Iris pigment epithelial cell (primary cell): ENCODE results near the gene CMTM1.
"Not testable (repeated sequence)": the region's sequence is repeated elsewhere in the genome, so short reads cannot be mapped to it uniquely, and the experiment has no call there.

Experiments used
- DNase-seq: peaks from one replicate; pipeline ENCODE4 v3.0.0-alpha.2; 2011; ENCODE audit warnings: low read depth

The CMTM1 gene

DNA sequence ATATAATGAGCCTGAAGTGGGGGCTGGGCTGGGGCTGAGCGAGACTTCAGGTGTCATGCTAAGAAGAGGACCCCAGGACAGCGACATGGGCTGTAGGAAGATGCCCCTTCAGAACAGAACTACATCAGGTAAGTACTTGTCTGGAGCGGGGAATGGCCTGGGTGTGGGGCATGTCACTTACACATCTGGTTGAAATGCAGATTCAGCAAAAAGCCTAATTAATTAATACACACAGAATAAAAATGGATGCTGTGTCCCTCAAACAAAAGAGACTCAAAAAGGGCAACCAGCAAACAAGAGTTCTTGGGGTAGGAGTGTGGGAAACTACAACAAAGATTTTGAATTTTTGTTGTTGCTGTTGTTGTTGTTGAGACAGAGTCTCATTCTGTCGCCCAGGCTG is 24.8 kb downstream of the CMTM1 start:
- DNase-seq = no peak

DNA sequence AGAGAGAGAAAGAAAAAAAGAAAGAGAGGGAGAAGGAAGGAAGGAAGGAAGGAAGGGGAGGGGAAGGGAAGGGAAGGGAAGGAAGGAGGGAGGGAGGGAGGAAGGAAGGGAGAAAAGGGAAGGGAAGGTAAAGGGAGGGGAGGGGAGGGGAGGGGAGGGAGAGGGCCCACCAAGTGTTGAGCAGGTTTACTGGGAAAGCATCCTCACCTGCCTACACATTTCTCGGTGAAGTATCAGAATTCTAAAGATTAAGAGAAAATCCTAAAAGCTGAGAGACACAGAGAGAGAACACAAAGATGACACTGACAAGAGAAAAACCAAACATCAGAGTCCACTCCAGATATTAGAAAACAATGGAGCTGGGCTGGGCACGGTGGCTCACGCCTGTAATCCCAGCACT is 26.0 kb downstream of the CMTM1 start:
- no peak for DNase-seq

DNA sequence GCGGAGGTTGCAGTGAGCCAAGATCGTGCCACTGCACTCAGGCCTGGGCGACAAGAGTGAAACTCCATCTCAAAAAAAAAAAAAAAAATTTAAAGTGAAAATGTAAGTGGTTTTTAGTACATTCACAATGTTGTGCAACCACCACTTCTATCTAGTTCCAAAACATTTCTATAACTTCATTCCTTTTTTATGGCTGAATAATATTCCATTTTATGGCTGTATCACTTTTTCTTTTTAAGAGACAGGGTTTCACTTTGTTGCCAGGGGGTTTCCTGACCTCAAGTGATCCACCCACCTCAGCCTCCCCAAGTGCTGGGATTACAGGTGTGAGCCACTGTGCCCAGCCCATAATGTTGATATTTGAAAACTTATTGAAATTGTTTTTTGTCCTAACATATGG is 26.6 kb downstream of the CMTM1 start:
- no peak for DNase-seq

DNA sequence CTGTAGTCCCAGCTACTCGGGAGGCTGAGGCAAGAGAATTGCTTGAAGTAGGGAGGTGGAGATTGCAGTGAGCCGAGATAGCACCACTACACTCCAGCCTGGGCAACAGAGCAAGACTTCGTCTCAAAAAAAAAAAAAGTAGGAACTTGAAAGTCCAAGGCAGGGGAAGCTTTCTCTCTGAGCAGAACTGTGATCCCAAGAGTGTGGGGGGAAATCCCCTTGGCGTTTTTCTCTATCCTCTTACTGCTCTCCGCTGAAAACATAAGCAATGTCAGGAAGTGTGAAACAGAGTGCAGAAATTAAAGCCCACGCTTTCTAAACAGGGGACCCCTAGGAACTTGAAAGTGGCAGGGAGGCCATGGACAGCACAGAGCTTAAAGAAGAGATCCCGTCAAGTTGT is 28.5 kb downstream of the CMTM1 start:
- no peak for DNase-seq

DNA sequence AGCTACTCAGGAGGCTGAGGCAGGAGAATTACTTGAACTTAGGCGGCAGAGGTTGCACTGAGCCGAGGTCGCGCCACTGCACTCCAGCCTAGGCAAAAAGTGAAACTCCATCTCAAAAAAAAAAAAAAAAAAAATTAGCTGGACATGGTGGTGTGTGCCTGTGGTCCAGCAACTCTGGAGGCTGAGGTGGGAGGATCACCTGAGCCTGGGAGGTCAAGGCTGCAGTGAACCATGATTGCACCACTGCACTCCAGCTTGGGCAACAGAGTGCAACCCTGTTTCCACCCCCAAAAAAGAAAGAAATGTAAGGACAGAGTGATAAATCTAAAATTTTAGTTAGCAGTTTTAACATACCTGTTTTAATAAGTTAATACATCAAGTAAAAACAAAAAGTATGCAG is 30.3 kb downstream of the CMTM1 start:
- DNase-seq = not testable (repeated sequence)

DNA sequence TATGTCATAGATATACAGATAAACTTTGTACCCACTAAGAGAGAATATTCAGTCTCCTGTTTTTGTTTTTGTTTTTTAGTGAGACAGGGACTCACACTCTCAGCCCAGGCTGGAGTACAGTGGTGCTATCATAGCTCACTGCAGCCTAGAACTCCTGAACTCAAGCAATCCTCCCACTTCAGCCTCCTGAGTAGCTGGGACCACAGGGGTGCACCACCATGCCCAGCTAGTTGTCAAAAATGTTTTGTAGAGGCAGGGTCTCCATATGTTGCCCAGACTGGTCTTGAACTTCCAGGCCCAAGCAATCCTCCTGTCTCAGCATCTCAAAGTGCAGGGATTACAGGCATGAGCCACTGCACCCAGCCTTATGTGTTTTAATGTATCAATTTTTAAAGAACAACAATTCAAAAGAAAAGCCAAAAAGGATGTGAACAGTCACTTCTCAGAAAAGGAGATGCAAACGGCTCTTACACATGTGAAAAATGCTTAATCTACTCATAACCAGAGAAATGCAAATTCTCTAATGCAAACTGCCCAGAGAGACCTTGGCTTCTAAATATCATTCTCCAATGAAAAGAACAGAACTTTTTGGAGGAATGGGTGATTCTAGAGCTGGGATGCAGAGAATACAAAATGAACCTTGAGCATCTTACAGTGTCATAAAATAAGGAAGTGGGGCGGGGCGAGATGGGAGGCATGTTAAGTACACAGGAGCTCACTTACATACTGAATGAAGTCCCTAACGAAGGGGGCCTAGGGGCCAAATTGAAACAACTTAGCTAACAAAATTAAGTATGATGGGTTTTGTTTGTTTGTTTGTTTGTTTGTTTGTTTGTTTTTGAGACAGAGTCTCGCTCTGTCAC is 31.0 kb downstream of the CMTM1 start:
- no peak for DNase-seq

DNA sequence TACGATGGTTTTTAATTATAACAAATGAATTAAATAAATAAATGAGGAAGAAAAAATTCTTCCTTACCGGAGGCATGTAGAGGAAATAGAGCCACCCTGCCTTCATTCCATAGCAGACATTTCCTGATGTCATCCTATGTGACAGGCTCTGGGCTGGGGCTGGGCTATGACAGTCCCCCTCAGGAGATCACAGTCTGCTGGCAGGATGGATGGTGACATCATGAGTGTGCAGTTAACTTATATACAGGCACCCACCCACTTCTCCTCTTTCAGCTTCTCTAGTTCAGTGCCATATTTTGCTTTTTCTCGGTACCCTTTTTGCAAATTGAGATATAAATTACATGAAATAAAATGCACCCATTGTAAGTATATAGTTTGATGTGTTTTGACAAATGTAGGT is 31.9 kb downstream of the CMTM1 start:
- no peak for DNase-seq

DNA sequence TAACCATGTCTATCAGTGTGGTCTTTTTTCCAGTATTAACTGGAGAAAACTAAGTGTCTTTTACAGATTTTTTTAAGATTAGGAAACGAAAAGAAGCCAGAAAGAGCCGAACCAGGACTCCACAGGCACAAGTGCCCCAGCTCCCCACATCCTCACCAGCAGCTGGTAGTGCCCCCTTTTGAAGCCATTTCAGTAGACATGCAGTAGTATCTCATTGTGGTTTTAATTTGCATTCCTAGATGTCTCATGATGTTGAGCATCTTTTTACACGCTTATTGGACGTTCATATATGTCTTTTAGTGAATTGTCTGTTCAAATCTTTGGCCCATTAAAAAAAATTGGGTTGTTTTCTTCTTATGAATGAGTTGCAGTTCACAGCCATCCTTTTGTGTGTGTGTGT is 33.5 kb downstream of the CMTM1 start:
- DNase-seq = no peak

DNA sequence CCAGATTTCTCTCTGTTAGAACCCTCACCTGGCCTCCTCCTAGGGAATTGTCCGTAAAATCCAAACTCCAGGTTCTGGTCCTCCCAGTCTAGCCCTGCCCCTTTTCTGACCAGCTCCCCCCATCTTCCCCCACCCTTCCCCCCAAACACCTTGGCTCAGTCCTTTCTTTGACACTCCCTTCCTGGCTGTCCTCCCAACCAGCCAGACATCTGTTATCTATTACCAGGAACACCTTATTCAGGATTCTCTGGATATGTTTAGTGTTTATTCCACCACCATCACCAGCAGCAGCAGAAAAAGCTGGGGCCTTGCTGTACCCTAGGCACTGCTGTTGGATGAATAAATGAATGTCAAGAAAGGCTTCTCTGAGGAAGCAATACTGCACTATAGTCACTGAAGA is 34.2 kb downstream of the CMTM1 start:
- DNase-seq = no peak

DNA sequence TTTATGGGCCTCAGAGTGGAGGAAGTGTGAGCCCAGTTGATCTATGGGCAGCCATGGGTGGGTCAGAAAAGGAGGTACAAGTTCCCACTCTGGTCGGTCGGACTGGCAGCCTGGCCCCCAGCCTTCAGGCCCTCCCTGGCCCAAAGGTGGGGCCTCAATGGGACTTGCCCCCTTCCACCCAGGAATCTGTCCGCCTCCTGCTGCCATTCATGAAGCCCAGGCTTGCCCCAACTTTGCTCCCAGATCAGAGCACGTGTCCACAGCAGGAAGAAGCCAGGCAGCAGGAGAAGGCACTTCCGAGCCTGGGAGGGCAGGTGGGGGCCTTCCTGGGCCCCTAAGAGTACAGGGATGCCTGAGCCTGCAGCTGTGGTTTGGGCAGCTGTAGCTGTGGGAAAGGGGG is 35.2 kb downstream of the CMTM1 start:
- no peak for DNase-seq

DNA sequence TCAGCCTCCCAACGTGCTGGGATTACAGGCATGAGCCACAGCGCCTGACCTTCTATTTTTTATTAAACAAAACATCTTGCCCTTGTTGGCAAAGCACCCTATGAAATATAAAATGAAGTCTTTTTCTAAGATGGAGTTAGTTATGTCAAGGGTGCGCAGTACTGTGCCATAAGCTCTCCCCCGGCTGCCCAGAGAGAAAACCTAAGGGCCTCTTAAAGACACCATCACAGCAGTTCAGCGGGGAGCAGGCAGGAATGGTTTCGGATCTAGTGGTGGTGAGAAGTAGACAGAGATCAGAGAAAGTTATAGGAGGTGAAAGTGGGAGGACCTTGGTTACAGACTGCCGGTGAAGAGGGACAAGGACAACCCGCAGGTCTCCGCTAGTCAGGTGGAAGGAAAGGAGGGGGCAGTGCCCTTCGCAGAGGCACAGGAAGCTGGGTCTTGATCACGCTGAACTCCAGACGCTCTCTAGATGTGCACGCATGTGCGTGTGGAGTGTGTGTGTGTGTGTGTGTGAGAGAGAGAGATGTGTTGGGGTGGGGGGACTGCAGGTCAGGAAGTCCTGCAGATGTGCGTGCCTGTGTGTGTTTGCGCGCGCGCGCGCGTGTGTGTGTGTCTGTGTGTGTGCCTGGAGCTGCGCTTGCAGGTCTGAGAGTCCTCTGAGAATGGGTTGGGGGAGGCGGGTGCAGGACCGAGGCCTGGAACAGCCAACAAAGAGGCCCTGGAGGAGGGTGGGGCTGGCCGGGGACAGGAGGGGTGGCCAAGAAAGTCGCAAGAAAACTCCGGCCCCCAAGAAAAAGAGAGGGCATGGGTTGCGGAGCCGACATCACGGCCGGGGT is 37.5 kb downstream of the CMTM1 start:
- peak; percentile 72 for DNase-seq

DNA sequence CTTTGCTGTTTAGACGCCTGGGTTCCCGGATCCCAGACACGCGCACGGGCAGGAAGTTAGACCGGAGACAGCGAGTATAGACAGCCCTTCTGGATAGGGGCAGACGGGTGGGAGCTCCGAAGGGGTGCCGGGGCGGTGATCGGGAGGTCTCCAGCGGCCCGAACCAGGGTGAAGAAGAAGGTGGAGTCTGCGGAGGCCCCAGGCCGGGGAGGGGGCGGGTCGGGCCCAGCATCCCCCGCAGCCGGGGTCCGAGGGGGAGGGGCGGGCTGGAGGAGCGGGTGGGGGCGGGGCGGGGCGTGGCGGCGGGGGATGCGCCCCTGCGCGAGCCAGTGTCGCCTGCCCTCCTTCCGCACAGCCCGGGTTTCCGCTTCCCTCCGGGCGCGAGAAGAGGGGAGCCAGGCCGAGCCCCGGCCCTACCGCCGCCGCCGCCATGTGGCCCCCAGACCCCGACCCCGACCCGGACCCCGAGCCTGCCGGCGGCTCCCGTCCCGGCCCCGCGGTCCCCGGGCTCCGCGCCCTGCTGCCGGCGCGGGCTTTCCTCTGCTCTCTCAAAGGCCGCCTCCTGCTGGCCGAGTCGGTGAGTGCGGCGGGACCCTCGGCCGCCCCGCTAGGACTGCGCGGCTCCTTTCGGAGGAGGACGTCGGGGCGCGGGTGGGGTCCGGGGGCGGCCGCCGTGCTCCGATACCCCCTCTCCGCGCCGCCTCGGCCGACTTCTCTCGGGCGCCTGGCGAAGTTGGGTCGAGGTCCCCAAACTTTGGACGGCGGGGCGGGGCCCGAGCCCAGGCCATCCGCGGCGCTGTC is 38.3 kb downstream of the CMTM1 start, which contains the start of gene CMTM3:
CMTM3 (plus strand) TSS at position 329 of the 801 bp plus-strand sequence; CDS start at position 431, 102 bp downstream.
- peak; percentile 67 for DNase-seq

DNA sequence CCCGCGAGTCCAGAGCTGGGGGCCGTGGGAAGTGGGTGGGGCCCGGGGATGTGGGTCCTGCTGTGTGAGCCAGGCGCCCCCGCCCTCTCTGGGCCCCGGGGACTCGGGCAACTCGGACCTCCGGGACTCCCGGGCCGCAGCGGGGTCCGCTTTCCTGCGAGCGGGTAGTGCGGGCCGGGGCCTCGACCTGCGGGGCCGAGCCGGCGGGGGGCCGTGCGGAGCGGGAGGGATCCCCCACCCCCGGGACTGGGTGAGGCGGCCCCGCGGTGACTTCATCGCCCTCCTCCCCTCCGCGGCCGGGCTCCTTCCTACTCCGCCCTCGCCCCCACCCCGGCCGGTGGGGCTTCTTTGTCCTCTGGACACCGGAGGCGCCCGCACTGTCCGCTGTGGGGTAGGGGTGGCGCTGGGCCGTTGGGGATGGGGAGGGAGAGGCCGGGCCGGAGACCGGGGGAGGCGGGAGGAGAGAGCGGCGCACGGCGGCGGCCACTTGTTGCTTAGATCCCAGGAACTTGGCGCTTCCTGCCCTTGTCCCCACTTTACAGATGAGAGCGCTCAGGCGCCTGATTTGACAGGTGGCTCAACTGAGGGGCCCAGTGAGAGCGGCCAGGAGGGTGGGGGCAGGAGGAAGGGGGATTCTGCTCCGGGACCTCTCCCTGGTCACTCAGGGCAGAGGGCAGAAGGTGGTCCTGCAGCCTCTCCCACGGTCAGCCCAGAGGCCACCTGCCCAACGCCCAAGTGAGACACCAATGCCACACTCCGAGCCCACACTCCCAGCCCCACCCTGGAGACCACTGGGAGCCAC is 39.1 kb downstream of the CMTM1 start:
- DNase-seq = peak; percentile 53

DNA sequence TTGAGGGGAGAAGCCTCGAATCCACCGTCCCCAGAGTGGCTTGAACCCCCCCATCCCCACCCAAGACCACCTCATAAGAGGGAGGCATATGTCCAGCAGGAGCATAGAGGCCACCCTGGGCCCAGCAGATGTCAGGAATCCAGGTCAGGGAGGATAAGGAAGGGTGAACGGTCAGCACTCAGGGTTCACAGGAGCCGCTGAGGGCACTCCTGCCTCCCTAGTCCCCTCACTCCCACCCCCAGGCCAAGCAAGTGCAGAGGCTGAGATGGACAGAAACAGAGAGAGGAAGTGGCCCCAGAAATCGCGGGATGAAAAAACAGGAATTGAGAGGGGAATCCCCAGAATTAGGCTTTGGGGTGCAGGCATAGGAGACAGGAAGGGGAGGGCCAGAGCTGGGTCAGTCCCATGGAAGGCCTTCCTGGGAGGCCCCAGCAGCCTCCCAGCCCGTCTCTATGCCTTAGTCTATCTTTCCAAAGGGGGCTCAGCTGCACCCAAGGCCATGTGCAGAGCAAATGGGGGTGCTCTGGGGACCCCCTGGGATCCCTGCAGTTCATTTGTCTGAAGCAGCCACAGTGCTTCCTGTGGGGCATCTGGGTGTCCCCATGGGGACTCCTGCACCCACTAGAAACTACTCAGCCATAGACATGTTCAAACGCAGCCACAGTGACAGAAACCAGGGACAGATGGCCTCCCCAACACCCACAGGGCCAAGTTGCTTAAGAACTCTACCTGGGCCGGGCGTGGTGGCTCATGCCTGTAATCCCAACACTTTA is 39.9 kb downstream of the CMTM1 start:
- no peak for DNase-seq

DNA sequence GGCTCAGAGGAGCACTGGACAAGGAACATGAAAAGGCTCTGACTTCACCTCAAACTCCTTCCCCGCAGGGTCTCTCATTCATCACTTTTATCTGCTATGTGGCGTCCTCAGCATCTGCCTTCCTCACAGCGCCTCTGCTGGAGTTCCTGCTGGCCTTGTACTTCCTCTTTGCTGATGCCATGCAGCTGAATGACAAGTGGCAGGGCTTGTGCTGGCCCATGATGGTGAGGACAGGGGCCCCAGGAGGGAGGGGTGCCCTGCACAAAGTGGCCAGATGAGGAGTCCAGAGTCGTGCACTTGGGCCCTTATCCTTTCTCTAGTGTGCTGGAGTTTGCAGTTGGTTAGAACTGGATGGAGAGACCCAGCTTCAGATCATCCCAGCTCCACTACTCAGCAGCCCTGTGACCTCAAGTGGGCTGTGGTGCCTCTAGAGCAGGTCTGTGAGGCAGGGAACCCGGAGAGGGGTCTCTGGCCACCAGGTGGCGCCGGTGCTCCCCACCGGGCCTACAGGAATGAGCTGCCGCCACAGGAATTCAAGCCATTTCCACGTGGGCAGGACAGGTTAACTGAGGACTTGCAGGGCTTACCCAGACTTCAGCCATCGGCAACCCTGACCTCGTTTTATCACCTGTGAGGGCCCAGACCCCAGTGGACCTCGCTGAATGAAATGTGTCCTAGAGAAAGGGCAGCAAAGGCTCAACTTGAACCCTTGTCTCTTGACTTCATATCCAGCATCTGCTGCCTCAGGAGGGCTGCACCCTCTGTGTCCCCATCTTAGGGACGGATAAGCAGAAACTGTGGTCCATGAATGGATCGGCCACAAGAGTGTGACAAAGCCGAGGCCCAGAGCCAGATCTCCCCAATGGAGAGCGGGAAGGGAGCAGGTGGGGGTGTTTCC is 42.3 kb downstream of the CMTM1 start:
- DNase-seq = peak; percentile 88

DNA sequence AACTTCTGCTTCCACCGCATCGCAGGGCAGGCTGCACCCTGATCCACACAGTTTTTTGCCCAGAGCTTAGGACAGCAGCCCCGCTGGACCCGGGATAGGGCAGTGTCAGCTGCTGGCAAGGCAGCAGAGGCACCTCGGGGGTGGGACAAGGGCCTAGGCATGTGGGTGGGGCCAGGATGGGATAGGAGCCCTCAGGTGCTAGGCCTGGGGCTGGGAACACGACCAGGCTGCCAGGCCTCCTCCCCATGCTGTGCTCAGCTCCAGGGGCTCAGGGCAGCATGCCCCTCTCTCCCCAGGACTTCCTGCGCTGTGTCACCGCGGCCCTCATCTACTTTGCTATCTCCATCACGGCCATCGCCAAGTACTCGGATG is 42.9 kb downstream of the CMTM1 start:
- DNase-seq = no peak

DNA sequence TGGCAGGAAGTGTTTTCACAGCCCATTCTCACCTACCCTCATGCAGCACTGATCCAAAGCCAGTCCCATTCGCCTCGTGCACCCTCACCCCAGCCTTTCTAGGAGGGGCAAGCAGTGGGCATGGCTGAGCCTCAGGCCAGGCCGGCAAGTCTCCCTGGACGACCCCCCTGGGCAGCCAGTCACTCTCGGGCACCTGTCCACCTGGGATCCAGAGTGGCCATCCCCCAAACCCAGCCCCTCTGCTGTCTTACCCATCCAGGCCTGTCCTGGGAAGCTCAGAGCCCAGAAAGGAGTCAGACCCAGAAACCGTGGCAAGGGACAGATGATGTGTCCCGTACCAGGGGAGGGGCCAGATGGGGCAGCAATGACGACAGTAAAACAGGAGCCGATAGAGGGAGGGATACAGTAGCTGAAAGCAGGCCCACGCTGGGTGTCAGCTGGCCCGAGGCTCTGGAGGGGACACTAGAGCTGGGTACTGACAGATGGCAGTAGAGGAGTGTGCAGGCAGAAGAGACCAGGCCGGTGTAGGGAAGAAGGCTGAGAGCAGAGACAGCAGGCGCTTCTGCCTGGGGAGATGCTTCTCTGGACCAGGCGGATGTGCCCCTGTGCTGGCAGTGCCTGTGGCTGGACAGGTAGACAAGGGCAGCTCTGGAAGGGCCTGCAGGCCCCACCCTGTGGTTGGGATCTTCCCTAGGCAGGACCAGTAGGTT is 44.0 kb downstream of the CMTM1 start:
- DNase-seq = no peak

DNA sequence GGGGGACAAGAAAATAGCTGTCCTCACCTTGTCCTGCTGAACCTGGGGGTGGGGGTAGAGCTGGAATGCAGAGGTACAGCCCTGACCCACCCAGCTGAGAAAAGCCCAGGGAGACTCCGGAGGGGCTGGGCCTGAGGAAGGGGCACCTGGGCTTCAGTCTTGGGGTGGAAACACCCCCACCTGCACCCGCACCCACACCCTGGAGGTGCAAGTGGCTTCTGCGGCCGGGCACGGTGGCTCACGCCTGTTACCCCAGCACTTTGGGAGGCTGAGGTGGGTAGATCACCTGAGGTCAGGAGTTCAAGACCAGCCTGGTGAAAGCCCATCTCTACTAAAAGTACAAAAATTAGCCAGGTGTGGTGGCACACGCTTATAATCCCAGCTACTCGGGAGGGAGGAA is 45.7 kb downstream of the CMTM1 start:
- not testable (repeated sequence) for DNase-seq

DNA sequence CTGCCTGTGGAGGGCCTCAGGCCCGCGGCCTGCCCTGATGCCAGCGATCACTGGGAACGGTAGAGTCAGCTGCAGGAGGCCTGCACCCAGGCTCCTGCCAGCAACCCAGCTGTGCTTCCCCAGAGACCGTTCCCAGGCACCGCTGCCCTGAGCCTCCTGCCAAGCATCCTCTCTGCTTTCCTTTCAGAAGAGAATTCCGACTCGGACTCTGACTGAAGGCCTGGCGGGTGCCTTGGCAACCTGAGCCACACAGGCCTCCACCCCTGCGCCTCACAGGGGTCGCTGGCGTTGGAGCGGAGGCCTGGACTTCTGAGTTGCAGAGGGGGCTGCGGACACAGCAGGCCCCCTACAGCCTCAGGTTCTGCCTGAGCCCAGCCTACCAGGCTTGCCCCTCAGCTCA is 46.2 kb downstream of the CMTM1 start:
- no peak for DNase-seq
